ENCODE data around the gene DHX34.

DHX34 gene

GRCh38 chr19:47419789-47420188 lies 70.7 kb downstream of the DHX34 start:
- no peak for DNase-seq

DNA sequence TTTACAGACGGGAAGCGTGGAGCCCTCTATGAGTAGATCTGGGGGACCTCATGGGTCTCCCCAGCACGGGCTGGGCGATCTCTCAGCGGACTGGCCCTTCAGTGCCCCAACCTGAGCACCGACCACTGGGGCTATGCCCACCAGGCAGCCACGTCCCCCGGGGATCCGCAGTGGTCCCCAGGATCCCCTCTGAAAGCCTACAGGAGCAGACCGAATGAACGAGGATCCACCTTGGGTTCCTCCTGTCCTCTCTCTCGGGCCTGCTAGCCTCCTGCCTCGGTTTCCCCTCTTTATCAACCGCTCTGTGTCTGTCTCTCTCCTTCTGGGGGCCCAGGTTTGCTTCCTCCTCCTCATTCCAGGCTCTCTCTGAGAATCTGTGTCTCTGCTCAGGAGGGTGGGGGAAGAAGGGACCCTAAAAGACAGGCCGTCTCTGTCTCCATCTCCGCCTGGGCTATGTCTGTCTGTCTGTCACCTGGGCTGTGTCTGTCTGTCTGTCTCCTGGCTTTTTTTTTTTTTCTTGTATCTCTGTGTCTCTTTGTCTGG lies 72.2 kb downstream of the DHX34 start:
- DNase-seq, result no peak

GRCh38 chr19:47421844-47422395 lies 72.8 kb downstream of the DHX34 start:
- DNase-seq, result no peak

DNA sequence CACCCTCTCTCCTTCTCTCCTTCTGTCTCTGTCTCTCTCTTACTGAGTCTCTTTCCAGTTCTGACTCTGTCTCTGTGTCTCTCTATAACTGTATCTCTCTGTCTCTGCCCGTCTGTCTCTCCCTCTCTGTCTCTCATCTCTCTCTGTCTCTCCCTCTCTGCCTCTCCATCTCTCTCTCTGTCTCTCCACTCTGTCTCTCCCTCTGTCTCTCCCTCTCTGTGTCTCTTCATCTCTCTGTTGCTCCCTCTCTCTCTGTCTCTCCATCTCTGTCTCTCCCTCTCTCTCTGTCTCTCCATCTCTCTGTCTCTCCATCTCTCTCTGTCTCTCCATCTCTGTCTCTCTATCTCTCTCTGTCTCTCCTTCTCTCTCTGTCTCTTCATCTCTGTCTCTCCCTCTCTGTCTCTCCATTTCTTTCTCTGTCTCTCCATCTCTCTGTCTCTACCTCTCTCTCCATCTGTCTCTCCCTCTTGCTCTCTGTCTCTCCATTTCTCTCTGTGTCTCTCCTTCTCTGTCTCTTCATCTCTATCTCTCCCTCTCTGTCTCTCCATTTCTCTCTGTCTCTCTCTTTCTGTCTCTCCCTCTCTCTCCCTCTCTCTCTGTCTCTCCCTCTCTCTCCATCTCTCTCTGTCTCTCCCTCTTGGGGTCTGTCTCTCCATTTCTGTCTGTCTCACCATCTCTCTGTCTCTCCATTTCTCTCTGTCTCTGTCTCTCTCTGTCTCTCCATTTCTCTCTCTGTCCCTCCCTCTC lies 73.5 kb downstream of the DHX34 start:
- DNase-seq, result no peak

GRCh38 chr19:47423203-47423882 lies 74.2 kb downstream of the DHX34 start:
- DNase-seq, result no peak

DNA sequence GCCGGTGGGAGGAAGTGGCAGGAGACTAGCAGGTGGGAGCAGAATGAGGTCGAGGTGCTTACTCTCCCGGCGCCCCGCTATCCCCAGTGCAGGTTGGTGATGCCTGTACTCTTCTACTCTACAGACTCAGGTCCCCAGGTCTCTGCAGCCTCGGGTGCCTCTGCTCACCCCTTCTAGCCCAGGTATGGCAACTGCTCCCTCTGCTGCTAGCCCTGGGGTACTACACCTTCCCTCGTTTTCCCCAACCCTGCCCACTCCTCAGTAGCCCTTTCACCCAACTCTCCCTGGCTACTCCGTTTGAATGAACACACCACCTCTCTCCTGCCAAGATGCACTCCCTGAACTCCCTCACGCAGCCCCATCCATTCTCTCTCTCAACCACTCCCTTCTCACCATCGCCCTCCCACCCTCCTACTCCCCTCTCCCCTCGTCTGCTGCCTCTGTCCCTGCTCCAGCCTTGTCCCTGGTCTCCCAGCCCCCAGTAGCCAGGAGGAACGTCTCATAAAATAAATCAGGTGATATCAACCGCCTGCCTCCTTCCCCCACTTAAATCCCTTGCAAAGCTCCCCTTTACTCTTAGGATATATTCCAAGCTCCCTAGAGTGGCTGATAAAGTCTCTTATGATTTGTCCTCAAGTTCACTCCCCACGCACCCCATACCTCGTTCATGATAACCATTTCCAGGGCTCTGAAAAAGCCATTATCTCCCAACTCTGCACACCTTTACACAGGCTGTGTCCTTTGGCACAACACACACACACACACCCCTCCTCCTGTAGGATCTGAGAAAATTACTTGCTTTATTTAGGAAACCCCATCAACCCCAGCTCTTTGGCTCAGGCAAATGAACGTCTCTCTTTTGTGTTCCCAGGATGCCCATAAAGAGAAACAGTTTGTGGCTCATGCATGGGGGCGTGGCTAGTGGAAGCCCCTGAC lies 78.4 kb downstream of the DHX34 start:
- DNase-seq, result peak; percentile 74

GRCh38 chr19:47428177-47428894 lies 79.2 kb downstream of the DHX34 start:
- peak; percentile 83 for DNase-seq

DNA sequence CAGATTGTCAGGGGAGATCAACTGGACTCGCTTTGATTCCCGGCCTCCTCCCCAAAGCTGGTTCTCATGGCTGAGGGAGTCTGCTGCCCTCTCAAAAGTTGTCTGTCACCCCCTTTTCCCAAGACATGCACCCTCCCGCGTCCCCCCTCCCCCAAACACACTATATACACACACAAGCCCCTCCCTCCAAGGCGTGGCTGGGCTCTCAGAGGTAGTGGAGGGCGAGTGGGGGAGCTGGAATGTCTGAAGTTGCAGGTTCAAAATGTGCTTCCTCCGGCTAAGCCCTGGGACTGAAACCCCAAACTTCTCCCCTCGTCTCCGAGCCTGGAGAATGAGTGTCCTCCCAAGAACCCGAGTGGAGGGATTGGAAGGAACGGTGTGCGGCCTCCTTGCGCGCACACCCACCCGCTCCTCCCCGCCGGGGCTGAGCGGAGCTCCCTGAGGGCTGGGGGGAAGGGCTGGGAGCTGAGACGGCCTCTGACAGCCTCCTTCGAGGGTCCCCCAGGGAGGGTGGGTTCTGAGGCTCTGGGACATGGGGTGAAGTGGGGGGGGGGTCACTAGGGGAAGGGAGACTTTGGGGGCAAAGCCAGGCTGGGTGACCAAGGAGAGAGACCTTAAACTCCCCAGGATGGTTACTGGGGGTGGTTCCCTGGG lies 80.2 kb downstream of the DHX34 start:
- DNase-seq, result no peak

DNA sequence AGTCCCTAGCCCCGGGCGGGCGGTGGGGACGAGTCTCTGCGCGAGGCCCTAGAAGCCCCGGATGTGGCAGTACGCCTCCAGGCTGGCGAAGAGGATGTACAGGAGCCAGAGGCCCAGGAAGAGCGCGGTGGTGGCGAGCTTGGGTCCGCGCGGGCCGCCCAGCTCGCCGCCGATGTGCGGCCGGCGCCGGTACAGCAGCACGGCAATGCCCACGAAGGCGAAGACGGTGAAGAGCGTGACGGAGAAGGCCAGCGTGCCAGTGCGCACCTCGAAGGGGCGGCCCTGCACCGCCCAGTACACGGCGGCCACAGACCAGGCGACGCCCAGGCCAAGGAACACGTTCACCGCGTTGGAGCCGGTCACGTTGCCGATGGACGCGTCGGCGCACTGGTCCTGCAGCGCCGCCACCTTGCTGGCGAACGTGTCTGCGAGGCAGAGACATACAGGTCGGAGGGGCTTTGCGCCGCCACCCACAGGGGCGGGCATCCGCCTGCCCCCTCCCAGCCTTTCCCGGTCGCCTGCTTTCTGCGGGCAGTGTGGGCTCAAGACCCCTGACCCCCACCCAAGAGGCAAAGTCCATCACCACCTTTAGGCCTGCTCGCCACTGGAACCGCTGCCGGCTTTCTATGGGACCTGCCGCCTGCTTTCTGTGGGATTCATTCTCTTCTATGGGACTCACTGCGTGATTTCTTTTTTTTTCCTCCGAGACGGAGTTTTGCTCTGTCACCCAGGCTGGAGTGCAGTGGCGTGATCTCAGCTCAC lies 81.1 kb downstream of the DHX34 start:
- no peak for DNase-seq

- no peak for DNase-seq
Measured at GRCh38 chr19:47432091-47432490, 83.0 kb downstream of the DHX34 start.
